HepG2 (cell line): ENCODE measurements around the gene AVPR2. TPM values are rescaled to one million over a fixed set of nuclear protein-coding genes. Genes with fewer than 3 reads are reported as not detected.

ENCODE experiments used
- ATAC-seq: fragments of 200-7000 bp; cut with Tn5 transposase; 3 replicates; pipeline ENCODE4 v1.9.1; 2020; ENCODE audit warnings: mild to moderate bottlenecking, moderate library complexity
- BruUV-seq: library from RNA; stranded (reverse); fragments of 400-500 nt; replicated peaks from 2 replicates; lab custom pipeline; 2021; lab: Mats Ljungman, UMichigan
- CTCF ChIA-PET: fragments of 300-600 bp; formaldehyde crosslinking; extraction: SDS; loops from one replicate; lab custom pipeline; 2021; ENCODE audit warnings: low total read pairs, inconsistent platforms, low intra/inter-chr PET ratio; lab: Yijun Ruan, JAX
- POLR2A ChIA-PET: fragments of 350-600 bp; sonication (Branson Sonifier 250); formaldehyde crosslinking; loops from one replicate; lab custom pipeline; 2020; ENCODE audit warnings: antibody characterized with exemption, inconsistent platforms; lab: Yijun Ruan, JAX
- DNase-seq: peaks from one replicate; pipeline ENCODE4 v3.0.0-alpha.2; 2015; ENCODE audit warnings: low spot score
- FAIRE-seq: peaks from 3 replicates; lab custom pipeline; 2011; peaks lifted over from hg19 to GRCh38; lab: Jason Lieb, UNC
- H2AFZ ChIP-seq: one replicate; pipeline ENCODE4 v1.6.1; 2011; ENCODE audit warnings: low read length, inconsistent platforms
- H3K27ac ChIP-seq: fragments of 300-600 bp; 3 replicates; pipeline ENCODE4 v1.8.0; 2011; ENCODE audit warnings: mixed run types, mild to moderate bottlenecking, mixed read lengths, low read length, inconsistent platforms; ENCODE audit not compliant: insufficient read depth; ENCODE audit errors: extremely low read length
- H3K27me3 ChIP-seq, 2 experiments: fragments of 200-600 bp in 1 of 2; 2 replicates in 1 of 2; 3 replicates in 1 of 2; pipeline versions ENCODE4 v1.6.0 to v1.8.0; 2011; ENCODE audit warnings: low read length in 2 of 2, mild to moderate bottlenecking in 2 of 2, moderate library complexity in 2 of 2, inconsistent platforms in 1 of 2; ENCODE audit not compliant: insufficient read depth in 2 of 2, control insufficient read depth in 1 of 2
- H3K36me3 ChIP-seq, 2 experiments: fragments of 200-600 bp in 1 of 2; replicated peaks in 1 of 2; 2 replicates in 1 of 2; 3 replicates in 1 of 2; pipeline versions ENCODE4 v1.5.1 to v1.8.0; 2011; ENCODE audit warnings: low read length in 2 of 2, inconsistent platforms in 1 of 2; ENCODE audit not compliant: insufficient read depth in 2 of 2, control insufficient read depth in 1 of 2
- H3K4me1 ChIP-seq: 2 replicates; pipeline ENCODE4 v1.5.1; 2012; ENCODE audit warnings: low read length, inconsistent platforms; ENCODE audit not compliant: insufficient read depth
- H3K4me2 ChIP-seq: 2 replicates; pipeline ENCODE4 v1.6.0; 2011; ENCODE audit warnings: low read depth, low read length, inconsistent platforms
- H3K4me3 ChIP-seq, 3 experiments: fragments of 200-600 bp in 1 of 3; sonication (generic), shearing (Covaris generic) in 1 of 3; replicated peaks in 1 of 3; 2 replicates each; pipeline ENCODE4 v1.5.1; 2011 to 2016; ENCODE audit warnings: low read length in 3 of 3, inconsistent platforms in 2 of 3, low read depth in 2 of 3, mild to moderate bottlenecking in 2 of 3, control low read depth in 1 of 3, mixed read lengths in 1 of 3; ENCODE audit not compliant: insufficient read depth in 1 of 3
- H3K79me2 ChIP-seq: one replicate; pipeline ENCODE4 v1.6.1; 2011; ENCODE audit warnings: low read length, inconsistent platforms; ENCODE audit not compliant: insufficient read depth
- H3K9ac ChIP-seq: 2 replicates; pipeline ENCODE4 v1.6.0; 2011; ENCODE audit warnings: mild to moderate bottlenecking, low read depth, low read length, inconsistent platforms; ENCODE audit not compliant: insufficient read depth
- H3K9me3 ChIP-seq: 2 replicates; pipeline ENCODE4 v1.5.1; 2012; ENCODE audit warnings: mild to moderate bottlenecking, low read length
- H4K20me1 ChIP-seq: 2 replicates; pipeline ENCODE4 v1.6.0; 2011; ENCODE audit warnings: inconsistent platforms, mild to moderate bottlenecking, low read length, moderate library complexity; ENCODE audit not compliant: insufficient read depth
- AHDC1 ChIP-seq: sonication (generic); formaldehyde crosslinking; IDR thresholded peaks from 2 replicates; pipeline ENCODE4 v1.5.1; 2020; ENCODE audit warnings: mild to moderate bottlenecking, missing genetic modification reagents, borderline replicate concordance
- ARNT2 ChIP-seq: sonication (generic); formaldehyde crosslinking; IDR thresholded peaks from 2 replicates; pipeline ENCODE4 v1.8.0; 2022; ENCODE audit warnings: mild to moderate bottlenecking, low read depth, missing genetic modification reagents, moderate library complexity
- ATF1 ChIP-seq: IDR thresholded peaks from 2 replicates; pipeline ENCODE4 v1.6.1; 2016; ENCODE audit warnings: mild to moderate bottlenecking, control low read depth
- BATF2 ChIP-seq: sonication (generic); formaldehyde crosslinking; IDR thresholded peaks from 2 replicates; pipeline ENCODE4 v1.8.0; 2022; ENCODE audit warnings: mild to moderate bottlenecking, missing genetic modification reagents, moderate library complexity
- ELK4 ChIP-seq: sonication (generic); formaldehyde crosslinking; IDR thresholded peaks from 2 replicates; pipeline ENCODE4 v1.9.0; 2021; ENCODE audit warnings: missing genetic modification reagents, borderline replicate concordance
- HNRNPLL ChIP-seq: fragments of 200-400 bp; formaldehyde crosslinking; IDR thresholded peaks from 2 replicates; pipeline ENCODE4 v1.6.1; 2017; ENCODE audit warnings: mild to moderate bottlenecking, low read depth, low read length; ENCODE audit not compliant: poor library complexity, severe bottlenecking
- MIER2 ChIP-seq: IDR thresholded peaks from 2 replicates; pipeline ENCODE4 v1.6.1; 2016; ENCODE audit warnings: missing biosample characterization, missing genetic modification reagents
- MXD1 ChIP-seq: sonication (generic); formaldehyde crosslinking; IDR thresholded peaks from 2 replicates; pipeline ENCODE4 v1.4.0; 2020; ENCODE audit warnings: mild to moderate bottlenecking, missing genetic modification reagents
- RBM22 ChIP-seq: fragments of 200-400 bp; formaldehyde crosslinking; optimal IDR thresholded peaks from 2 replicates; pipeline ENCODE3; 2017; ENCODE audit warnings: mild to moderate bottlenecking, low read length, moderate library complexity
- SPEN ChIP-seq: sonication (generic); formaldehyde crosslinking; IDR thresholded peaks from 2 replicates; pipeline ENCODE4 v1.5.1; 2020; ENCODE audit warnings: low read depth, mild to moderate bottlenecking, missing genetic modification reagents
- ZBTB39 ChIP-seq: sonication (generic); formaldehyde crosslinking; IDR thresholded peaks from 2 replicates; pipeline ENCODE4 v1.5.0; 2020; ENCODE audit warnings: missing genetic modification reagents
- ZNF253 ChIP-seq: sonication (generic); formaldehyde crosslinking; IDR thresholded peaks from 2 replicates; pipeline ENCODE4 v1.8.0; 2022; ENCODE audit warnings: mild to moderate bottlenecking, missing genetic modification reagents, borderline replicate concordance
- ZNF263 ChIP-seq: sonication (generic); formaldehyde crosslinking; IDR thresholded peaks from 2 replicates; pipeline ENCODE4 v1.4.0; 2020; ENCODE audit warnings: missing genetic modification reagents
- ZNF264 ChIP-seq: sonication (generic); formaldehyde crosslinking; IDR thresholded peaks from 2 replicates; pipeline ENCODE4 v1.4.0; 2020; ENCODE audit warnings: missing genetic modification reagents
- ZNF672 ChIP-seq: sonication (generic); formaldehyde crosslinking; IDR thresholded peaks from 2 replicates; pipeline ENCODE4 v1.8.1; 2022; ENCODE audit warnings: missing genetic modification reagents
- WGBS: methylation state at CpG from one replicate; pipeline ENCODE4 v1.1.6; 2017; ENCODE audit warnings: low lambda C conversion rate; 5-methylcytosine and 5-hydroxymethylcytosine counted together
- in situ Hi-C: cut with HindIII; loops from 2 replicates; pipeline ENCODE4 v1.10.0; 2017; ENCODE audit warnings: low pct_unique_long_range_greater_than_20kb; ENCODE audit not compliant: extremely low pct_ligation_motif_present
- intact Hi-C: fragments of 100-400 bp; cut with micrococcal nuclease; formaldehyde crosslinking; loops from one replicate; pipeline ENCODE4 v1.10.0; 2022; ENCODE audit not compliant: unreplicated experiment
- polyA plus RNA-seq, 8 experiments: library from polyadenylated mRNA; depleted of rRNA in 3 of 8; stranded (reverse) in 7 of 8; unstranded in 1 of 8; fragments of >200 nt; fragmentation: Illumina TruSeq in 4 of 8; extraction: Trizol in 4 of 8; gene quantifications; 2 replicates each; pipeline versions ENCODE4 v1.2.1 to v1.2.3, GENCODE V29; 2011 to 2016; ENCODE audit warnings: low read depth in 4 of 8, missing spikeins in 1 of 8, mixed read lengths in 1 of 8; ENCODE audit not compliant: insufficient read depth in 1 of 8
- total RNA-seq, 5 experiments: library from RNA; depleted of rRNA; stranded (reverse); fragments of >200 nt; fragmentation: Illumina TruSeq; extraction: Trizol; gene quantifications; 2 replicates each; pipeline ENCODE4 v1.2.3, GENCODE V29; 2016; ENCODE audit warnings: low read depth in 1 of 5

AVPR2 gene
- total and polyA plus RNA-seq, 2 of the 13 experiments (the other 11 are each of a cell fraction or from before 2014, with no cell fraction given): not detected

GRCh38 chrX:153938226-153938786 lies 33.8 kb downstream of the AVPR2 start:
- WGBS: 100% methylated on average over 2 of the region's 10 CpGs
- no peak for ATAC-seq
- H3K4me2 ChIP-seq: no peak overlapping the region
- peaks cover 9% of the 10 kb centered on the region for H3K79me2 ChIP-seq
- no peaks in the 10 kb centered on the region for H3K27me3 ChIP-seq
- intact Hi-C loops (no loop called here), in situ Hi-C loops (no loop called here)
- peaks cover 16% of the 10 kb centered on the region for H3K4me1 ChIP-seq
- H3K9me3 ChIP-seq: no peaks in the 10 kb centered on the region
- H3K36me3 ChIP-seq: no peaks in the 10 kb centered on the region
- ChIA-PET CTCF (no interaction called here), POLR2A (no interaction called here)
- no peaks in the 10 kb centered on the region for H4K20me1 ChIP-seq
- no peak overlapping the region for H3K4me3 ChIP-seq
- BruUV-seq: no TSS peak
- H3K9ac ChIP-seq: no peak overlapping the region
- FAIRE-seq: no peak
- DNase-seq: no peak
- H3K27ac ChIP-seq: no peak overlapping the region
- H2AFZ ChIP-seq: no peak overlapping the region
- no peak for TF ChIP-seq MXD1 (CRISPR knock-in tag)
- no peak for TF ChIP-seq ARNT2 (CRISPR knock-in tag)
- no peak for TF ChIP-seq BATF2 (CRISPR knock-in tag)
- no peak for TF ChIP-seq MIER2 (CRISPR knock-in tag)
- no peak for TF ChIP-seq RBM22
- TF ChIP-seq ZBTB39 (CRISPR knock-in tag): no peak
- TF ChIP-seq ZNF263: no peak
- TF ChIP-seq ZNF672 (CRISPR knock-in tag): no peak
- no peak for TF ChIP-seq ZNF264
- TF ChIP-seq ELK4 (CRISPR knock-in tag): no peak
- TF ChIP-seq AHDC1 (CRISPR knock-in tag): no peak
- TF ChIP-seq SPEN (CRISPR knock-in tag): no peak
- no peak for TF ChIP-seq ZNF253 (CRISPR knock-in tag)
- TF ChIP-seq ATF1 (CRISPR knock-in tag): no peak
- no peak for TF ChIP-seq HNRNPLL
